ENCODE measurements around the gene YAE1. TPM values are rescaled to one million over a fixed set of nuclear protein-coding genes. Genes with fewer than 3 reads are reported as not detected.

The YAE1 gene
- 18.7 TPM for polyA plus RNA-seq (2013, experiment 1 of 2)
- 19.6 TPM for polyA plus RNA-seq (2013, experiment 2 of 2)

- Histone ChIP-seq H2BK120ac (ENCODE audit: low read depth, low read length) (no peak within 1 kb of the TSS), H2BK12ac (ENCODE audit: low read length in 2 of 2) (peak within 1 kb of the TSS in 1 of 2 experiments; percentile 34), H2BK15ac (ENCODE audit: low read depth, poor library complexity, severe bottlenecking) (no peak within 1 kb of the TSS), H3K27me3 (ENCODE audit: control insufficient read depth in 1 of 2, insufficient read depth in 1 of 2, low read length in 2 of 2) (no peaks in the 10 kb centered on the region), H2AK5ac (ENCODE audit: low read length, severe bottlenecking) (no peak within 1 kb of the TSS), H3K79me1 (replicated peaks; ENCODE audit: low read length, poor library complexity, severe bottlenecking) (peaks cover 6% of the 10 kb centered on the region), H3K4me1 (ENCODE audit: control insufficient read depth, insufficient read depth, low read depth, low read length) (no peaks in the 10 kb centered on the region), H2BK5ac (ENCODE audit: low read depth, low read length, poor library complexity, severe bottlenecking) (no peak within 1 kb of the TSS), H3K4ac (ENCODE audit: low read depth in 1 of 2, low read length in 2 of 2) (peak within 1 kb of the TSS in 1 of 2 experiments; percentile 89), H3K14ac (ENCODE audit: low read length in 2 of 2) (peak within 1 kb of the TSS in 1 of 2 experiments; percentile 97), H2AFZ (ENCODE audit: low read depth, low read length) (peak within 1 kb of the TSS; percentile 91), H3K18ac (ENCODE audit: low read depth in 1 of 2, low read length in 2 of 2) (peak within 1 kb of the TSS; percentile 68 to 98), H3K27ac (ENCODE audit: low read length, poor library complexity, severe bottlenecking) (peak within 1 kb of the TSS; percentile 53), H3K9ac (ENCODE audit: low read length) (peak within 1 kb of the TSS; percentile 96), H3K4me3 (ENCODE audit: insufficient read depth in 1 of 2, low read depth in 1 of 2, low read length in 2 of 2) (peak within 1 kb of the TSS; percentile 93 to 98), H3K4me2 (ENCODE audit: low read length, poor library complexity, severe bottlenecking) (peak within 1 kb of the TSS; percentile 57), H3K9me3 (ENCODE audit: control insufficient read depth, low read length) (no peaks in the 10 kb centered on the region), H4K8ac (ENCODE audit: low read length) (peak within 1 kb of the TSS; percentile 96), H4K91ac (ENCODE audit: low read length) (peak within 1 kb of the TSS; percentile 94), H3K23ac (ENCODE audit: low read length in 2 of 2) (peak within 1 kb of the TSS in 1 of 2 experiments; percentile 98), H3K36me3 (ENCODE audit: control insufficient read depth in 1 of 2, insufficient read depth in 2 of 2, low read depth in 1 of 2, low read length in 2 of 2) (peaks cover 3 to 15% of the 10 kb centered on the region in 2 experiments)
- under 1% methylated on average over 60 of the region's 64 CpGs for WGBS
- DNase-seq = peak; percentile 78
Measured at GRCh38 chr7:39566023-39566921, at the start of gene YAE1. YAE1 (plus strand) TSS chr7:39566404; CDS start chr7:39566419, 15 bp downstream.

- Histone ChIP-seq H3K36me3 (ENCODE audit: control insufficient read depth in 1 of 2, insufficient read depth in 2 of 2, low read depth in 1 of 2, low read length in 2 of 2) (no peaks in the 10 kb centered on the region), H3K27ac (ENCODE audit: low read length, poor library complexity, severe bottlenecking) (no peak overlapping the region), H3K14ac (ENCODE audit: low read length in 2 of 2) (no peak overlapping the region), H3K23ac (ENCODE audit: low read length in 2 of 2) (no peak overlapping the region), H4K8ac (ENCODE audit: low read length) (no peak overlapping the region), H2BK5ac (ENCODE audit: low read depth, low read length, poor library complexity, severe bottlenecking) (no peak overlapping the region), H3K9me3 (ENCODE audit: control insufficient read depth, low read length) (no peaks in the 10 kb centered on the region), H4K91ac (ENCODE audit: low read length) (no peak overlapping the region), H3K4me2 (ENCODE audit: low read length, poor library complexity, severe bottlenecking) (no peak overlapping the region), H3K4me1 (ENCODE audit: control insufficient read depth, insufficient read depth, low read depth, low read length) (no peaks in the 10 kb centered on the region), H2BK120ac (ENCODE audit: low read depth, low read length) (no peak overlapping the region), H3K79me1 (replicated peaks; ENCODE audit: low read length, poor library complexity, severe bottlenecking) (no peaks in the 10 kb centered on the region), H3K18ac (ENCODE audit: low read depth in 1 of 2, low read length in 2 of 2) (no peak overlapping the region), H2AFZ (ENCODE audit: low read depth, low read length) (no peak overlapping the region), H2BK15ac (ENCODE audit: low read depth, poor library complexity, severe bottlenecking) (no peak overlapping the region), H3K9ac (ENCODE audit: low read length) (no peak overlapping the region), H3K4ac (ENCODE audit: low read depth in 1 of 2, low read length in 2 of 2) (no peak overlapping the region), H3K27me3 (ENCODE audit: control insufficient read depth in 1 of 2, insufficient read depth in 1 of 2, low read length in 2 of 2) (peaks cover 3 to 42% of the 10 kb centered on the region in 2 experiments), H2AK5ac (ENCODE audit: low read length, severe bottlenecking) (no peak overlapping the region), H2BK12ac (ENCODE audit: low read length in 2 of 2) (no peak overlapping the region), H3K4me3 (ENCODE audit: insufficient read depth in 1 of 2, low read depth in 1 of 2, low read length in 2 of 2) (no peak overlapping the region)
- 91% methylated on average over 7 of the region's 7 CpGs for WGBS
- DNase-seq = no peak
Measured at GRCh38 chr7:39516498-39516897, 49.7 kb upstream of the YAE1 start.

- no peak overlapping the region for H2AK5ac ChIP-seq (ENCODE audit: low read length, severe bottlenecking)
- no peak for DNase-seq
Measured at GRCh38 chr7:39517240-39517639, 49.0 kb upstream of the YAE1 start.

GRCh38 chr7:39525926-39526325, 40.3 kb upstream of the YAE1 start:
- no peak overlapping the region for H3K14ac ChIP-seq (ENCODE audit: low read length in 2 of 2)

More at GRCh38 chr7:39517240-39517639, 49.0 kb upstream of the YAE1 start:
- H2BK12ac ChIP-seq (ENCODE audit: low read length in 2 of 2) = no peak overlapping the region
- H3K79me1 ChIP-seq (replicated peaks; ENCODE audit: low read length, poor library complexity, severe bottlenecking) = no peaks in the 10 kb centered on the region
- H4K91ac ChIP-seq (ENCODE audit: low read length) = no peak overlapping the region
- H2AFZ ChIP-seq (ENCODE audit: low read depth, low read length) = no peak overlapping the region
- WGBS = 90% methylated on average over 3 of the region's 3 CpGs
- H3K9ac ChIP-seq (ENCODE audit: low read length) = no peak overlapping the region
- H3K27me3 ChIP-seq (ENCODE audit: control insufficient read depth in 1 of 2, insufficient read depth in 1 of 2, low read length in 2 of 2) = peaks cover 3 to 42% of the 10 kb centered on the region in 2 experiments
- no peak overlapping the region for H3K23ac ChIP-seq (ENCODE audit: low read length in 2 of 2)
- no peak overlapping the region for H3K4me3 ChIP-seq (ENCODE audit: insufficient read depth in 1 of 2, low read depth in 1 of 2, low read length in 2 of 2)
- H2BK15ac ChIP-seq (ENCODE audit: low read depth, poor library complexity, severe bottlenecking) = no peak overlapping the region
- H4K8ac ChIP-seq (ENCODE audit: low read length) = no peak overlapping the region
- no peak overlapping the region for H3K4ac ChIP-seq (ENCODE audit: low read depth in 1 of 2, low read length in 2 of 2)
- H3K4me1 ChIP-seq (ENCODE audit: control insufficient read depth, insufficient read depth, low read depth, low read length) = no peaks in the 10 kb centered on the region
- no peak overlapping the region for H3K27ac ChIP-seq (ENCODE audit: low read length, poor library complexity, severe bottlenecking)
- H2BK120ac ChIP-seq (ENCODE audit: low read depth, low read length) = no peak overlapping the region
- H3K14ac ChIP-seq (ENCODE audit: low read length in 2 of 2) = no peak overlapping the region
- no peak overlapping the region for H3K18ac ChIP-seq (ENCODE audit: low read depth in 1 of 2, low read length in 2 of 2)
- H3K36me3 ChIP-seq (ENCODE audit: control insufficient read depth in 1 of 2, insufficient read depth in 2 of 2, low read depth in 1 of 2, low read length in 2 of 2) = no peaks in the 10 kb centered on the region
- H3K4me2 ChIP-seq (ENCODE audit: low read length, poor library complexity, severe bottlenecking) = no peak overlapping the region
- H3K9me3 ChIP-seq (ENCODE audit: control insufficient read depth, low read length) = no peaks in the 10 kb centered on the region
- H2BK5ac ChIP-seq (ENCODE audit: low read depth, low read length, poor library complexity, severe bottlenecking) = no peak overlapping the region

More at GRCh38 chr7:39525926-39526325, 40.3 kb upstream of the YAE1 start:
- Histone ChIP-seq H3K4me3 (ENCODE audit: insufficient read depth in 1 of 2, low read depth in 1 of 2, low read length in 2 of 2) (no peak overlapping the region), H3K27me3 (ENCODE audit: control insufficient read depth in 1 of 2, insufficient read depth in 1 of 2, low read length in 2 of 2) (peaks cover 11 to 25% of the 10 kb centered on the region in 2 experiments), H3K4me2 (ENCODE audit: low read length, poor library complexity, severe bottlenecking) (no peak overlapping the region), H2BK12ac (ENCODE audit: low read length in 2 of 2) (no peak overlapping the region), H3K9ac (ENCODE audit: low read length) (no peak overlapping the region), H3K4ac (ENCODE audit: low read depth in 1 of 2, low read length in 2 of 2) (no peak overlapping the region), H4K8ac (ENCODE audit: low read length) (no peak overlapping the region), H3K79me1 (replicated peaks; ENCODE audit: low read length, poor library complexity, severe bottlenecking) (no peaks in the 10 kb centered on the region), H3K36me3 (ENCODE audit: control insufficient read depth in 1 of 2, insufficient read depth in 2 of 2, low read depth in 1 of 2, low read length in 2 of 2) (no peaks in the 10 kb centered on the region), H4K91ac (ENCODE audit: low read length) (no peak overlapping the region), H2AK5ac (ENCODE audit: low read length, severe bottlenecking) (no peak overlapping the region), H3K23ac (ENCODE audit: low read length in 2 of 2) (no peak overlapping the region), H3K4me1 (ENCODE audit: control insufficient read depth, insufficient read depth, low read depth, low read length) (no peaks in the 10 kb centered on the region), H2BK5ac (ENCODE audit: low read depth, low read length, poor library complexity, severe bottlenecking) (no peak overlapping the region), H2BK120ac (ENCODE audit: low read depth, low read length) (no peak overlapping the region), H2AFZ (ENCODE audit: low read depth, low read length) (no peak overlapping the region), H3K27ac (ENCODE audit: low read length, poor library complexity, severe bottlenecking) (no peak overlapping the region), H3K18ac (ENCODE audit: low read depth in 1 of 2, low read length in 2 of 2) (no peak overlapping the region), H3K9me3 (ENCODE audit: control insufficient read depth, low read length) (no peaks in the 10 kb centered on the region), H2BK15ac (ENCODE audit: low read depth, poor library complexity, severe bottlenecking) (no peak overlapping the region)
- no peak for DNase-seq
- no CpG with 5 or more reads among the region's 1 CpG for WGBS

All from mesenchymal stem cell (in vitro differentiated cells and primary cell).